ENCODE results near the gene GRM1.

The GRM1 gene

GRCh38 chr6:146295695-146296094, 266.8 kb downstream of the GRM1 start:
- H3K9me3 ChIP-seq (ENCODE audit: insufficient read depth, low read depth, low read length): no peaks in the 10 kb centered on the region
- H3K4me3 ChIP-seq (ENCODE audit: low read length, poor library complexity, severe bottlenecking): no peak overlapping the region
- no peaks in the 10 kb centered on the region for H3K36me3 ChIP-seq (ENCODE audit: insufficient read depth, low read length)
- no peaks in the 10 kb centered on the region for H3F3A ChIP-seq (ENCODE audit: low read depth)
- H3K9me2 ChIP-seq (replicated peaks; ENCODE audit: low read depth, low read length): no peaks in the 10 kb centered on the region
- TF ChIP-seq EZH2phosphoT487 (IDR thresholded peaks at IDR 0.05; ENCODE audit: borderline replicate concordance) (no peak), CTCF (conservative IDR thresholded peaks at IDR 0.05; ENCODE audit: low read length) (peak; percentile 56)
- H3K79me2 ChIP-seq (ENCODE audit: insufficient read depth, low read length): no peaks in the 10 kb centered on the region
- H4K20me1 ChIP-seq (ENCODE audit: insufficient read depth, low read length, poor library complexity, severe bottlenecking): no peaks in the 10 kb centered on the region
- no peak overlapping the region for H2AFZ ChIP-seq (ENCODE audit: low read length)
- H3K9ac ChIP-seq (ENCODE audit: low read depth, low read length, poor library complexity, severe bottlenecking): no peak overlapping the region
- no peak overlapping the region for H3K4me2 ChIP-seq (ENCODE audit: low read depth, low read length, poor library complexity, severe bottlenecking)
- H3K27me3 ChIP-seq (ENCODE audit: insufficient read depth, low read length, poor library complexity, severe bottlenecking): no peaks in the 10 kb centered on the region
- peaks cover 10% of the 10 kb centered on the region for H3K4me1 ChIP-seq (ENCODE audit: insufficient read depth, low read length, poor library complexity, severe bottlenecking)

GRCh38 chr6:146297815-146298214, 269.0 kb downstream of the GRM1 start:
- H3K9me3 ChIP-seq (ENCODE audit: insufficient read depth, low read depth, low read length): no peaks in the 10 kb centered on the region
- H3K9ac ChIP-seq (ENCODE audit: low read depth, low read length, poor library complexity, severe bottlenecking): no peak overlapping the region
- no peak overlapping the region for H3K4me2 ChIP-seq (ENCODE audit: low read depth, low read length, poor library complexity, severe bottlenecking)
- H3F3A ChIP-seq (ENCODE audit: low read depth): no peaks in the 10 kb centered on the region
- H3K4me1 ChIP-seq (ENCODE audit: insufficient read depth, low read length, poor library complexity, severe bottlenecking): peaks cover 21% of the 10 kb centered on the region
- TF ChIP-seq EZH2phosphoT487 (IDR thresholded peaks at IDR 0.05; ENCODE audit: borderline replicate concordance) (no peak), CTCF (conservative IDR thresholded peaks at IDR 0.05; ENCODE audit: low read length) (no peak)
- H4K20me1 ChIP-seq (ENCODE audit: insufficient read depth, low read length, poor library complexity, severe bottlenecking): no peaks in the 10 kb centered on the region
- no peaks in the 10 kb centered on the region for H3K27me3 ChIP-seq (ENCODE audit: insufficient read depth, low read length, poor library complexity, severe bottlenecking)
- no peaks in the 10 kb centered on the region for H3K79me2 ChIP-seq (ENCODE audit: insufficient read depth, low read length)
- no peak overlapping the region for H3K4me3 ChIP-seq (ENCODE audit: low read length, poor library complexity, severe bottlenecking)
- no peaks in the 10 kb centered on the region for H3K9me2 ChIP-seq (replicated peaks; ENCODE audit: low read depth, low read length)
- H3K36me3 ChIP-seq (ENCODE audit: insufficient read depth, low read length): no peaks in the 10 kb centered on the region
- no peak overlapping the region; the same call in 1 of the 2 replicates for H2AFZ ChIP-seq (ENCODE audit: low read length)

- Histone ChIP-seq H3K9me2 (replicated peaks; ENCODE audit: low read depth, low read length) (no peaks in the 10 kb centered on the region), H3K36me3 (ENCODE audit: insufficient read depth, low read length) (no peaks in the 10 kb centered on the region), H2AFZ (ENCODE audit: low read length) (peak overlapping the region; percentile 50; the same call in 1 of the 2 replicates), H4K20me1 (ENCODE audit: insufficient read depth, low read length, poor library complexity, severe bottlenecking) (no peaks in the 10 kb centered on the region), H3K79me2 (ENCODE audit: insufficient read depth, low read length) (no peaks in the 10 kb centered on the region), H3K9me3 (ENCODE audit: insufficient read depth, low read depth, low read length) (no peaks in the 10 kb centered on the region), H3K9ac (ENCODE audit: low read depth, low read length, poor library complexity, severe bottlenecking) (no peak overlapping the region), H3K4me1 (ENCODE audit: insufficient read depth, low read length, poor library complexity, severe bottlenecking) (peaks cover 43% of the 10 kb centered on the region), H3K27me3 (ENCODE audit: insufficient read depth, low read length, poor library complexity, severe bottlenecking) (no peaks in the 10 kb centered on the region), H3K4me3 (ENCODE audit: low read length, poor library complexity, severe bottlenecking) (no peak overlapping the region), H3F3A (ENCODE audit: low read depth) (no peaks in the 10 kb centered on the region), H3K4me2 (ENCODE audit: low read depth, low read length, poor library complexity, severe bottlenecking) (no peak overlapping the region)
- TF ChIP-seq EZH2phosphoT487 (IDR thresholded peaks at IDR 0.05; ENCODE audit: borderline replicate concordance): no peak
- TF ChIP-seq CTCF (conservative IDR thresholded peaks at IDR 0.05; ENCODE audit: low read length): no peak
These were observed 271.7 kb downstream of the GRM1 start for GRCh38 chr6:146300521-146300920.

Data from Loucy (cell line).